CD4-positive, CD25-positive, alpha-beta regulatory T cell (primary cell): ENCODE data around the gene CRACDL. TPM values are rescaled to one million over a fixed set of nuclear protein-coding genes. Genes with fewer than 3 reads are reported as not detected.
A peak's percentile ranks its signal among the peaks of the same experiment; 100 is the strongest.

ENCODE experiments used
- ATAC-seq, 2 donors: fragments of 150-1000 bp; cut with Tn5 transposase; one replicate each; pipeline ENCODE4 v1.10.0; 2021; ENCODE audit warnings: low read depth in 2 of 2, moderate number of reproducible peaks in 2 of 2, moderate library complexity in 1 of 2
- DNase-seq, 3 donors: peaks; one replicate each; pipeline versions ENCODE4 v3.0.0 to v3.0.0-alpha.2; 2012 to 2022; ENCODE audit warnings: mixed read lengths in 1 of 3
- H3K27ac ChIP-seq: one replicate; pipeline ENCODE4 v1.7.0; 2013; ENCODE audit warnings: mild to moderate bottlenecking, low read length; ENCODE audit not compliant: insufficient read depth, poor library complexity, severe bottlenecking
- H3K27me3 ChIP-seq: one replicate; pipeline ENCODE4 v1.7.0; 2013; ENCODE audit warnings: low read length; ENCODE audit not compliant: control insufficient read depth, insufficient read depth
- H3K36me3 ChIP-seq: one replicate; pipeline ENCODE4 v1.7.0; 2013; ENCODE audit warnings: mild to moderate bottlenecking, low read length, moderate library complexity; ENCODE audit not compliant: control insufficient read depth, insufficient read depth
- H3K4me1 ChIP-seq: 2 replicates; pipeline ENCODE4 v1.7.0; 2013; ENCODE audit warnings: mild to moderate bottlenecking, low read length; ENCODE audit not compliant: insufficient read depth, control insufficient read depth, poor library complexity, severe bottlenecking
- H3K4me3 ChIP-seq: one replicate; pipeline ENCODE4 v1.7.0; 2013; ENCODE audit warnings: low read depth, mild to moderate bottlenecking, low read length, moderate library complexity
- H3K9me3 ChIP-seq, 2 experiments: 1 replicate in 1 of 2; 2 replicates in 1 of 2; pipeline ENCODE4 v1.7.0; 2013; ENCODE audit warnings: low read length in 2 of 2, mild to moderate bottlenecking in 1 of 2, moderate library complexity in 1 of 2; ENCODE audit not compliant: control insufficient read depth in 2 of 2
- H3K27ac Mint-ChIP-seq, 3 donors: one replicate each; pipeline ENCODE4 v1.8.0; 2020 to 2022; ENCODE audit warnings: mild to moderate bottlenecking in 3 of 3, mixed read lengths in 3 of 3, moderate library complexity in 2 of 3
- H3K27me3 Mint-ChIP-seq: one replicate; pipeline ENCODE4 v1.8.0; 2022; ENCODE audit warnings: mild to moderate bottlenecking, mixed read lengths
- H3K36me3 Mint-ChIP-seq: one replicate; pipeline ENCODE4 v1.8.0; 2020; ENCODE audit warnings: mixed read lengths
- H3K4me1 Mint-ChIP-seq, 4 donors: one replicate each; pipeline ENCODE4 v1.8.0; 2020 to 2022; ENCODE audit warnings: mixed read lengths in 4 of 4, mild to moderate bottlenecking in 1 of 4
- H3K4me3 Mint-ChIP-seq, 4 donors: one replicate each; pipeline ENCODE4 v1.8.0; 2020 to 2022; ENCODE audit warnings: mild to moderate bottlenecking in 4 of 4, mixed read lengths in 4 of 4, moderate library complexity in 3 of 4
- H3K9me3 Mint-ChIP-seq, 7 donors: one replicate each; pipeline ENCODE4 v1.8.0; 2020 to 2022; ENCODE audit warnings: mixed read lengths in 7 of 7, mild to moderate bottlenecking in 3 of 7, moderate library complexity in 2 of 7
- polyA plus RNA-seq, 4 donors: library from polyadenylated mRNA; unstranded; fragments of 300-500 nt; fragmentation: Illumina TruSeq; gene quantifications; one replicate each; pipeline ENCODE4 v1.2.3, GENCODE V29; 2021
- total RNA-seq: library from RNA; stranded (reverse); gene quantifications from one replicate; pipeline ENCODE4 v1.2.3, GENCODE V29; 2022

Gene CRACDL
- total and polyA plus RNA-seq, 5 donors from 2014 or later, result 0.10 to 0.18 (median 0.16) TPM

DNA sequence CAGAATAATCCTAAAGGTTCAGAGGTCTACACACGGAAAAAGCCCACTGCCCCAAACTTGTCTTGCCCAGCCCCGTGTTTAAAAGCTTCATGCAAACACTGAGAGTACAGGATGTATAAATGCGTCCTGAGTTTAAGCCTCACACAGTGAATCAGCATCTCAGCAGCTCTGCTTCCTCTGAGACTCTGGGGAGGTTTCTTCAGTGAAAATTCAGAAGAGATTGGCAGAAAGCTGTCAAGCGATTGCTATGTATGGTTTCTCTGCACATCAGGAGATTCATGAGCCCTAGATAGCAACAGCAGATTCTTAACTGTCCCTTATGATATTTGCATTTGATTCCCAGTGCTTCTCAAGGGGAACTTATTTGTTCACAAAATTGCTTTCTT is 27.1 kb downstream of the CRACDL start:
- Histone ChIP-seq H3K36me3 (no peaks in the 10 kb centered on the region), H3K27me3 (peaks cover 7% of the 10 kb centered on the region), H3K27ac (no peak overlapping the region), H3K9me3 (no peaks in the 10 kb centered on the region), H3K4me1 (peaks cover 4% of the 10 kb centered on the region), H3K4me3 (no peak overlapping the region)
- Mint-ChIP-seq H3K4me3 (no peak overlapping the region), H3K27me3 (peaks cover 36% of the 10 kb centered on the region), H3K9me3 (peaks cover 0 to 2% (median 0%) of the 10 kb centered on the region in 7 donors), H3K27ac (no peak overlapping the region), H3K4me1 (peaks cover 0 to 16% (median 2%) of the 10 kb centered on the region in 4 donors), H3K36me3 (no peaks in the 10 kb centered on the region)
- ATAC-seq (no peak), DNase-seq (peak in 1 of 3 donors; percentile 37)

DNA sequence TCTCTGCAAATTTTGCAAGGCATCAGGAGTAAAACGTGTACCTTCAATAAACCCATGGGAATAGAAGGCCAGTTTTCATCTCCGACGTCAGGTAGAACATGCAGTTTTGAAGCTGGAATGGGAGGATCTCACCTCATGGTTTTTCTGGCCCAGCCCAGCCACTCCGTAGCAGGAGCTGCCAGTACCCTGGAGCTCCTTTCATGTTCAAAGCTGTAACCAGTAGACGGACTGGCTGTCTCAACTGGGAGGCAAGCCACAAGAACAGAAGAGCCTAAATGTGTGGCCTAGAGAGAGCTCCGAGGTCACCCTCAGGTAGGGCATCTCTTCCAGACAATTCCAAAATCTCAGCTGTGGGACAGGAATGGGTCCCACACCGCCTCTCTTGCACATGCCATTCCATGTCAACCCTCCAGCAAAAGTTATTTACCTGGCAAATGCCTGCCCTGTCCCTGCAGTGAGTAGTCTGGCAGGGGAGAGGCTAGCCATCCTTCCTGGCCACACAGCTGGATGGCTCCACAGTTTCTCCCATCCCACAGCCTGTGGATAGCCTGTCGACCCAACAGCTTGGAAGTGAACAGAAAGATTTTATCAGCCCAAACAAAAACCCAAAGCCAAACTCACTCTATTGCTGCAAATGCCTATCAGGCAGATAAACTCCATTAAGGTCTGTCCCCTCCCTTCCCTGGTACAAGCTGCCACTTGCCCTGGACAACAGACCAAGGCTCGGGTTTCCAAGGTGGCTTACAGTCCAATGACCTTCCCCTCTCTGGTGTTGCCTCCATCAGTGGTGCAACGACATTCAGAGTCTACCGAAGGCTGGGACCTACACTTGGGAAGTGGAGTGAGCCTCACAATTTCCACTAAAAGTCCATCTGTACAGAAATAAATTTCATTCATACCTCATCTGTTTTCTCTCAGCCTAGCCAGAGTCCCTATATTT is 27.8 kb downstream of the CRACDL start:
- peaks cover 4% of the 10 kb centered on the region for H3K4me1 ChIP-seq
- H3K4me3 ChIP-seq, result no peak overlapping the region
- DNase-seq (no peak), ATAC-seq (no peak)
- Mint-ChIP-seq H3K4me3 (no peak overlapping the region), H3K9me3 (peaks cover 0 to 2% (median 0%) of the 10 kb centered on the region in 7 donors), H3K27ac (peak overlapping the region in 1 of 3 donors; percentile 29), H3K27me3 (peaks cover 32% of the 10 kb centered on the region), H3K4me1 (peaks cover 0 to 16% (median 2%) of the 10 kb centered on the region in 4 donors), H3K36me3 (no peaks in the 10 kb centered on the region)
- no peaks in the 10 kb centered on the region for H3K9me3 ChIP-seq
- no peak overlapping the region for H3K27ac ChIP-seq
- H3K27me3 ChIP-seq, result peaks cover 7% of the 10 kb centered on the region
- H3K36me3 ChIP-seq, result no peaks in the 10 kb centered on the region

DNA sequence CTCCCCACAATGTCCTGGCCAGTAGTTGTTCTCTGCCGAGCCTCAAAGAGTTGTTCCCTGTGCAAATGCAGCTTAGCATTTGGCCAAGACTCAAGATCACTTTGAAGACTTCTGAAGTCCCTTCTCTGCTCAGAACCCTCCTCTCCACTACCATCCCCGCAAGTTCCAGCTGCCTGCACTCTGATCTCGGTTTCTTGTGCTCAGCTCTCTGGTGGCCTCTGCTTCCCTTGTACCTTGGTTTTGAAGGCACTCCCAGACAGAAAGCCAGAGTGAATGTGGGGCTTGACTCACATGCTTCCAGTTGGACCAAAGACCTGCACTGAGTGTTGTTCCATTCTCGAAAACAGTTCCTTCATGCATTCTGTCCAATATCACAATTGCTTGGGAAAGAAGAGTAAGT is 28.6 kb downstream of the CRACDL start:
- Histone ChIP-seq H3K36me3 (no peaks in the 10 kb centered on the region), H3K27ac (no peak overlapping the region), H3K4me1 (peaks cover 4% of the 10 kb centered on the region), H3K4me3 (no peak overlapping the region), H3K27me3 (peaks cover 7% of the 10 kb centered on the region), H3K9me3 (no peaks in the 10 kb centered on the region)
- no peaks in the 10 kb centered on the region for H3K36me3 Mint-ChIP-seq
- DNase-seq (no peak), ATAC-seq (no peak)
- peaks cover 0 to 16% (median 2%) of the 10 kb centered on the region in 4 donors for H3K4me1 Mint-ChIP-seq
- H3K27me3 Mint-ChIP-seq, result peaks cover 23% of the 10 kb centered on the region
- H3K9me3 Mint-ChIP-seq, result peaks cover 0 to 2% (median 0%) of the 10 kb centered on the region in 7 donors
- no peak overlapping the region for H3K4me3 Mint-ChIP-seq
- no peak overlapping the region for H3K27ac Mint-ChIP-seq

DNA sequence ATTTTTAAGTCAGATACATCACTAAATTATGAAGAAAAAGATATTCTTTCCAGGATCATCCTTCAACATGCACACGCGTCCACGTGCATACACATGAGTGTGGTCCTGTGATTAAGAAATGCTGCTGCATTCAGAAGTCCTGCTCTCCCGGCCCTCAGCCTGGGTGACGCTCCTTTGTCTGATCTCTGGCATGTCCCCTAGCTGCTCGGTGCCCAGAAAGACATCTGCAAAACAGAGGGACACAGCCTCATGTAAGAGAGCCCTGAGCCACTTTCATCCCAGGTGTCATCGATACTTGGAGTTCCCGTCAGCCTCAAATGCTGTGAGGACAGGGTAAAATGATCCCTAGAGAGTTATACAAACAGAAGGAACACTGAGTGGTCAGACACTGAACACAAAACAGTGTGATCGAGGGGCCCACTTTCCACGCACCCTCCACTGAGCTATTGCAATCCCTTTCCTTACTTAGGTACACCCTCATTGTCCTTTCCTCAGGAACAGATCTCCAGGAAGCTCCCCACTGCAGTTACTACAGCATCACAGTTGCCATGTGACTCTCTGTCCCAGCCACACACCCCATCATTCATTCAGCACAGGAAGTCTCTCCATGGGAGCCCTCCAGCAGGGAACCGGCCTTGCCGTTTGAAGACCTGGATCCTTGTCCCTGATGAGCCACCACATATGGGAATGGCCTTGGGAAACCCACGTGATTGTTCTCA is 32.1 kb downstream of the CRACDL start:
- Histone ChIP-seq H3K4me1 (no peaks in the 10 kb centered on the region), H3K36me3 (no peaks in the 10 kb centered on the region), H3K27me3 (peaks cover 7% of the 10 kb centered on the region), H3K27ac (no peak overlapping the region), H3K4me3 (no peak overlapping the region), H3K9me3 (no peaks in the 10 kb centered on the region)
- H3K4me1 Mint-ChIP-seq, result peaks cover 0 to 4% (median under 1%) of the 10 kb centered on the region in 4 donors
- ATAC-seq, result no peak
- H3K27me3 Mint-ChIP-seq, result peaks cover 3% of the 10 kb centered on the region
- H3K36me3 Mint-ChIP-seq, result no peaks in the 10 kb centered on the region
- DNase-seq, result no peak
- peak overlapping the region in 2 of 3 donors; percentile 6 to 74 for H3K27ac Mint-ChIP-seq
- no peak overlapping the region for H3K4me3 Mint-ChIP-seq
- peaks cover 0 to 5% (median 0%) of the 10 kb centered on the region in 7 donors for H3K9me3 Mint-ChIP-seq

DNA sequence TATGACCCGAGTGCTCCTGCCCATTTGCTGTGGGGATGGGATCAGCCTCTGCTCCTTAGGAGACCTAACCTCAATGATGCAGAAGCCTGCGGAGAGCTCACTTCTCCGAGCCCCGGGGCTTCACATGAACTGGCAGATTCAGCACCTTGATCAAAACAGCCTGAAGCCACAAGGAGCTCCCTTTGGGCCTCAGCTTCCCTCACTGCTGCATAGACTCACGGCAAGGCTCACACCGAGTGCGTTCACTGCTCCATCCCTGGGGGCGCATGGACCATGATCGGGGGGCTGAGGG is 33.0 kb downstream of the CRACDL start:
- H3K4me3 Mint-ChIP-seq, result no peak overlapping the region
- H3K9me3 Mint-ChIP-seq, result peaks cover 0 to 5% (median 0%) of the 10 kb centered on the region in 7 donors

DNA sequence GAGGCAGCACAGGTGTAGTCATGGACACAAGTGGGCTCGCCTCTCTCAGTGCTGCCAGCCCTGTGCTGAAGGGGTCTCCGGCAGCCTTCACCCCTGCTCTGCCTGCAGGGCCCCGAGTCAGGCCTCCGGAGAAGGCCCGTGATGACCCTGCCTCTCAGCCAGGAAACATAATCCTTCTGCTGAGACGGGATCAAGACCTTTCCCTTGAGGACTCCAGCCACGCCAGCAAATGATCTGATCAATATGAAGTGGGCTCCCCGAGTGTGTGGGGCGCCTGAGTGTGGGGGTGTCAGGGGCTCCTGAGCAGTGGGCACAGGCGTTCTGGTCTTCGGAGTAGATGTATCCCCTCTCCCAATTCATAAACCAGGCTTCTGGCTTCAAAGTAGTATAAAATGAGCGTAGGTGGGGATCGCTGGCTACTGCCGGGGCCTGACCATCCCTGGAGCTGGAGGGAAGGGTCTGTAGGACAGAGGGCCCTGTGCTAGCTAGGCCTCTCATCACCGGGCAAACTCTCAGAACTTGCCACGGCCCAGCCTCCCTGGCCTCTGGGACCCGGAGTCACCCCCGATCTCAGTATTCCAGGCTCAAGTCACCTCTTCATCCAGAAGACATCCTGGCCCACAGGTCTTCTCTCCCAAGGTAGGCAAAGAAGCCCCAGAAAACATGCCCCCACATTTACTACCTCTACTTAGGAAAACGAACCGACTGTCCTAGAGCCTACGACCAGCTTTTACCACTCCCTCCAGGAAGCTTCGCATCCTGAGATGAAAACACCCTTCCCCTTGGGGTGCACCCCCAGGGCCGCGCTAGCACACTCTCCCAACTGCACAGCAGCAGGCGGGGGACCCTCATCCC is 33.6 kb downstream of the CRACDL start:
- Histone ChIP-seq H3K36me3 (no peaks in the 10 kb centered on the region), H3K27me3 (no peaks in the 10 kb centered on the region), H3K4me3 (no peak overlapping the region), H3K27ac (no peak overlapping the region), H3K9me3 (no peaks in the 10 kb centered on the region), H3K4me1 (no peaks in the 10 kb centered on the region)
- no peak overlapping the region for H3K27ac Mint-ChIP-seq
- H3K27me3 Mint-ChIP-seq, result no peaks in the 10 kb centered on the region
- peaks cover 0 to 5% (median 0%) of the 10 kb centered on the region in 7 donors for H3K9me3 Mint-ChIP-seq
- no peak for ATAC-seq
- no peak overlapping the region for H3K4me3 Mint-ChIP-seq
- no peaks in the 10 kb centered on the region for H3K36me3 Mint-ChIP-seq
- H3K4me1 Mint-ChIP-seq, result no peaks in the 10 kb centered on the region
- no peak for DNase-seq

More for the DNA sequence above, 33.0 kb downstream of the CRACDL start:
- ATAC-seq, result no peak
- DNase-seq, result no peak
- peaks cover under 1% of the 10 kb centered on the region for H3K27me3 ChIP-seq
- no peaks in the 10 kb centered on the region for H3K4me1 Mint-ChIP-seq
- no peak overlapping the region for H3K4me3 ChIP-seq
- no peaks in the 10 kb centered on the region for H3K36me3 ChIP-seq
- no peak overlapping the region for H3K27ac ChIP-seq
- no peaks in the 10 kb centered on the region for H3K36me3 Mint-ChIP-seq
- H3K4me1 ChIP-seq, result no peaks in the 10 kb centered on the region
- H3K27me3 Mint-ChIP-seq, result no peaks in the 10 kb centered on the region
- no peaks in the 10 kb centered on the region for H3K9me3 ChIP-seq
- no peak overlapping the region for H3K27ac Mint-ChIP-seq

DNA sequence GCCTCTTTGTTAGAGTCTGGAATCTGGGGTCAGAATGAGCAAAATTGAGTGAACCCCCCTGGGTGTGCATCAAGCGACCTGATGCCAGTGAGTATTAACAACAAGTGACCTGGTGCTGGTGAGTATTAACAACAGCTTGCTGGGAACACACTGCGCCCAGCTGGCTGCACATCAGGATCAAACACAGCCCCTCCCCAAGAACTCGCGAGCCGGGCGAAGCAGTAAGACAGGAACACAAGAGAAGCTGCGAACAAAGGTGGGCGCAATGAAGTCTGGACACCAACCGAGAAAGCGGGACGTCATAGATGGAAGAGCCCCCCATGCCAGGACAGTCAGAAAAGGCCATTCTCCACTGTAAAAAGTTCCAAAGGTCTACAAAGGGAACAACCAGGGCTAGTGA is 34.3 kb downstream of the CRACDL start:
- Histone ChIP-seq H3K9me3 (no peaks in the 10 kb centered on the region), H3K36me3 (no peaks in the 10 kb centered on the region), H3K4me1 (no peaks in the 10 kb centered on the region), H3K27me3 (no peaks in the 10 kb centered on the region), H3K4me3 (no peak overlapping the region), H3K27ac (no peak overlapping the region)
- no peak for DNase-seq
- Mint-ChIP-seq H3K36me3 (no peaks in the 10 kb centered on the region), H3K9me3 (peaks cover 0 to 5% (median 0%) of the 10 kb centered on the region in 7 donors), H3K4me3 (no peak overlapping the region), H3K4me1 (no peaks in the 10 kb centered on the region), H3K27me3 (no peaks in the 10 kb centered on the region), H3K27ac (peak overlapping the region in 1 of 3 donors; percentile 48)
- ATAC-seq, result no peak
